Activated CD4-positive, CD25-positive, alpha-beta regulatory T cell treated with anti-CD3 and anti-CD28 coated beads, Interleukin-2, amount 50 U/mL, for 16 hours (primary cell): Measurements from ENCODE around the gene BATF.
A peak's percentile ranks its signal among the peaks of the same experiment; 100 is the strongest.

Source experiments
- DNase-seq: peaks from one replicate; pipeline ENCODE4 v3.0.0-alpha.2; 2020; ENCODE audit warnings: low read depth, low spot score

BATF gene

GRCh38 chr14:75559451-75560222 lies 37.4 kb downstream of the BATF start:
- DNase-seq = no peak

- DNase-seq = no peak
Measured at GRCh38 chr14:75561013-75561432, 38.8 kb downstream of the BATF start.

DNA sequence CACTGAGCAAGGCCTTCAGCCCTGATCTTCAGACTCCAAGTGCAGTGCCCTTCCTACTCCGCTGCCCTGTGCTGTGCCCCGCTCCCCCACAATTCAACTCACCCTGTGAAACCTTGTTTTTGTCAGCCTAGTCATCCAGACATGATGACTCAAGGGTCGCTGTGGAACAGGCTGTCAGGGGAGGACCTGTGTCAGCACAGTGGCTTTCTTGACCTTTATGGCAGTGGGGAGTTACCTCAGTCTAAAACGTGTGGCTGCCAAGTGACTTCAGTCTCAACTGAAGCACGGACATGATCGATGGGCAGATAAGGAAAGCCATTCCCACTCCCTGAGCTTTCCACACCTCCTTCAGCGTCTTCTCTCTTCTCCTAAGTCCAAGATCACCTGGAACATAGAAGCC lies 39.8 kb downstream of the BATF start:
- DNase-seq = no peak

GRCh38 chr14:75562489-75562888 lies 40.2 kb downstream of the BATF start:
- DNase-seq = no peak

GRCh38 chr14:75563931-75564330 lies 41.7 kb downstream of the BATF start:
- DNase-seq = no peak

DNA sequence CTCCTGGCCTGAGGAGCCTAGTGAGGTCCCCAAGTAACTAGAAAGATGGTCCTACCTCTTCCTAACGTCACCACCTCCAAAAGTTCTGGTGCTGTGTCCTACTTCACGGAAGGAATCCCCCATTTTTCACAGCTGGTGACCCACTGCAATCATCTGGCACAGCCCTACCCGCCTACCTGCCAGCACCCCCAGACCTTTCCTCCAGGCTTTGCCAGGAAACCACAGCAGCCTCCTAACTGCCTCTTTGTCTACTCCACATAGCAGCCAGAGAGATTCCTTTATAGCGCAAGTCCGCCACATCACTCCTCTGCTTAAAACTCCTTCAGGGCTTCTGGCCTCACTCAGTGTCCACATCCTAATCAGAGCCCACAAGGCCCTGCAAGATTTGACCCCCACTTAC lies 42.8 kb downstream of the BATF start:
- no peak for DNase-seq

- DNase-seq = peak; percentile 66
Measured at GRCh38 chr14:75566321-75566720, 44.1 kb downstream of the BATF start.

DNA sequence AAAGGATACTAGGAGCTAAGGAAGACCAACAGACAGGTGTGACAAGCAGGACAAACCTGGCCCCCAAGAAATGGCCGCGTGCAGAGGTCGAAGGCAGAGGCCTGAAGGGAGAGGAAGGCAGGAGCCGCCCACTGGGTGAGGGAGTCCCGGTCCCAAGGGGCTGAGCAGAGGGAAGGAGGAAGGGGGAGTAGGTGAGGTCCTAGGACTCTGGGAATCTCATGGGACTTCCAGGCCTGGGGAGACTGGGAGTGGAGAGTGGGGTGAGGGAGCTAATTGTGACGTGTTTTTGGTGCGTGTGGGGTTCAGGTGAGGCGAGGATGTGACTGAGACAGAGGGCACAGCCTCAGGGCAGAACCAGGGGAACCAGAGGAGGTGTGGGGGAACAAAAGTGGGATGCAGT lies 44.5 kb downstream of the BATF start:
- no peak for DNase-seq

GRCh38 chr14:75568140-75568539 lies 45.9 kb downstream of the BATF start:
- no peak for DNase-seq

DNA sequence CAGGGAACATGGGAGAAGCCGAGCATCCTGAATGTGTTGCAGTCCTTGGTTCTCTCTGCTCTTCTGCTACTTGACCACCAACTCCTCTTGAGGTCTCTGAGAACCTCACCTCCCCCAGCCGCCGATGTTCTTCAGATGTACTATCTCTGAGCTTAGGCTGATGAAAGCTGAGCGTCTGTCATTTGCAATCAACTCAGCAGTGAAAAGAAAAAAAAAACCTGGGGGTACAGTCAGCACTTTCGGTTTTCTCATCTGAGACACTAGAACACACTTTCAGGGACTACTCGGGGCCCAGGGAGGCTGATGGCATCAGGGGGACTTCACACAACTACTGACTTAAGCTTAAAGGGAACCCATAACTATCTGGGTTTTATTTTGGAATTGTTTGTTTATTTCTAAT lies 46.5 kb downstream of the BATF start:
- no peak for DNase-seq

GRCh38 chr14:75570797-75571196 lies 48.5 kb downstream of the BATF start:
- DNase-seq = no peak

GRCh38 chr14:75572104-75572503 lies 49.8 kb downstream of the BATF start:
- DNase-seq = no peak

DNA sequence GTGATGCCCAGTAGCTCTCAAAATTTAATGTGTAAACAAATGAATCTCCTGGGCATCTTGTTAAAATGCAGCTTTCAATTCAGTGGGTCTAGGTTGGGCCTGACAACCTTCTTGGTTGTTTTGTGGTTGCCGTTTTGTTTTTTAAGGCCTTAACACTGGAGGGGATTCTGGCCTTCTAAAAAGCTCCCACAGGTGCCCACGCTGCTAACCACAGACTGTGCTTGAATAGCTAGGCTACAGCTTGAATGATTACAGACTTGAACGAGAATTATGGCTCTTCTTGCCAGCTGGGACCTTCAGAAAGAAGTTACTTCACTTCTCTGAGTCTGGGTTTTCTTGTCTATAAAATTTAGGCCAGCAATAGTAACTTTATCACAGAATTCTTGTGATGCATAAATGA lies 54.8 kb downstream of the BATF start:
- no peak for DNase-seq

DNA sequence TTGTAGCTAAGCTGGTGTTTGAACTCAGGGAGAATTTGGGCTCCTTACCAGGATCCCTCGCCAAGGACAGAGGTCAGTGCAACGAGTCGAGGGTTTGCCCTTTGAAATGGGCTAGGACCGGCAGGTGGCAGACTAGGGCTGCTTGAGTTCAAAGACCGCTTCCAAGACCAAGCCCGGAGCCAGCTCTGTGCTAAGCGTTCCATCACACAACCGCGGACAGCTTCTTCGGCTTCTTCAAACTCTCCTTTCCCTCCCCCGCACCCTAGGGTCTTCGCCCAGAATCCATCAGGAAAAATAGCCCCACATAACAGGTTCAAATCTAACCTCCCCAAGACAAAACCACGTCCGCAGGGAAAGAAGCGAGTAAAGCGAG lies 55.4 kb downstream of the BATF start:
- peak; percentile 48 for DNase-seq

DNA sequence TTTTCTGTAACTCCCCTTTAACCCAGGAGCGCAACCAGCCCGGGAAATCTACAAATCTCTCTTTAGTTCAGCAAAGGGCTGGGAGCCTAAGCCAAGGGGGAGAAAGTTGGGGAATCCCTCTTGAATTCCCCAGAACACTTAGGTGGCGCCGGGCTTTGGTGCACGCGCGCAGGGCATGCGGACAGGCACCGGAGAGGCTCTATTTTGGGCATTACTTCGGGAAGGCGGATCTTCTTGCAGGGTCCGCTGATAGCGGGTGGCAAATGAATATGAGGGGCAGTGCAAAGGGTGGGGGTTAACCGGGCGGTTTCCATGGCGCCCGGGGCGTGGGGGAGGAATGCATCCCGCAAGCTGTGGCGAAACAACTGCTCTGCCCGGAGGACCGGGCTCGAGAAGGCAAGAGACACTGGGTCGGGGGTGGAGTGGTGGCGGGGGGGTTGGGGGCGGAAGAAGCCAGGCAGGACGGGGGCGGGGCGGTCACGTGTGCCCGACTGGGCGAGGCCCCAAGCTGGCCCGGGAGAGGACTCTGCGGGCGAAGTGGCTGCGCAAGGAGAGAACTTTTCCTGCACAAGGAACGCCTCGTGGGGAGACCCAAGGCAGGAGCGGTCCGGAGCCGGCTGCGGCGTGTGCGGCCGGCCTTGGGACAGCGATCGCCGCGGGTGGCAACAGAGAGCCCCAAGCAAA lies 56.0 kb downstream of the BATF start, which contains the start of gene FLVCR2:
TSS of gene FLVCR2 (plus strand) at position 519 of the 684 bp plus-strand sequence. CDS start 353 bp downstream, outside the sequence.
- DNase-seq = no peak

GRCh38 chr14:75578786-75579337 lies 56.6 kb downstream of the BATF start:
- no peak for DNase-seq

GRCh38 chr14:75579338-75579864 lies 57.1 kb downstream of the BATF start:
- no peak for DNase-seq

DNA sequence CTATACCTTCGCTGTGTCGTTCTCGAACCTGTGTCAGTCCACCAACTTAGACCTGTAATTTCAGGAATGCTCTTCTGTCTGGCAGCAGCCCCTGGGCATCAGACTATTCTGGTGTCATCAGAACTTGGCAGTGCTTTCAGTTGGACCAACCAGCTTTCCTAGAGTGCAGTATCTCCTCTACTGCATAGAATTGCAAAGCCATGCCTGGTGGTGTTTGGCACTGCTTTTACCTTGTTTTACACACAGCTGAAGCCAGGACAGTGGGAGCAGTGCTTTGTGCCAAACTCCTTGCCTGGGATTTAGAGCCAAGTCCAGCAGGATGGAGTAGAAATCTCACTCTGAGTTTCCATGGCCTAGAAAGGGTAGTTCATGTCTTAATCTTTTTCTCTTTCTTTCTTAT lies 57.6 kb downstream of the BATF start:
- no peak for DNase-seq

DNA sequence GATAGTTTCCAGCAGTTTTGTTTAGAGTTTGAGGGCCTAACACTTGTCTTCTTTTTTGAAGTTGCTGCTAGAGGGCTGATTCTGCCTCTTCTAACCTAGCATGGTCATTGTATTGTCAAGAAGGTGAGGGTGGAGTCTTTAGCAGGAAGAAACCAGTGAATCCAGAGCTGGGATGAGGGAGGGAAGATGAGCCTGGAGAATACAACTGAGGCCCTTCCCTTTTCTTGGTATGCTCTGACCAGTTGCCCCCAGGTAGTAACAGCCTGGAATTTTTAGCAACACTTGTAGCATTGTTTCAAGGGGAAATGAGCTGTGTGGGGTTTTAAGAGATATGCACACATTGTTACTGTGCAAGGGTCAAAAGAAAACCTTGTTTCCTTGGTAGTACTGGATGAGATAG lies 65.1 kb downstream of the BATF start:
- no peak for DNase-seq

DNA sequence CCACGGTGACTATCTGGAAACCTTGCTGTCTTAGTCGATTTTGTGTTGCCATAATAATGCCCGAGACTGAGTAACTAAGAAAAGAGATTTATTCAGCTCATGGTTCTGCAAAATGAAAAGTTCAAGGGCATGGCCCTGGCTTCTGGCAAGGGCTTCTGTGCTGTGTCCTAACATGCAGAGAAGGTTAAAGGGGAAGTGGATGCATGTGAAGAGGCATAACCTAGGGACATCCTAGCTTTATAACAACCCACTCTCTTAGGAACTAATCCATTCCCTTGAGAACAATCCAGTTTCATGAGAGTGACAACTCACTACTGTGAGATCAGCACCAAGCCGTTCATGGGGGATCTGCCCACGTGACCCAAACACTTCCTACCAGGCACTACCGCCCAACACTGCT lies 67.7 kb downstream of the BATF start:
- DNase-seq = no peak

DNA sequence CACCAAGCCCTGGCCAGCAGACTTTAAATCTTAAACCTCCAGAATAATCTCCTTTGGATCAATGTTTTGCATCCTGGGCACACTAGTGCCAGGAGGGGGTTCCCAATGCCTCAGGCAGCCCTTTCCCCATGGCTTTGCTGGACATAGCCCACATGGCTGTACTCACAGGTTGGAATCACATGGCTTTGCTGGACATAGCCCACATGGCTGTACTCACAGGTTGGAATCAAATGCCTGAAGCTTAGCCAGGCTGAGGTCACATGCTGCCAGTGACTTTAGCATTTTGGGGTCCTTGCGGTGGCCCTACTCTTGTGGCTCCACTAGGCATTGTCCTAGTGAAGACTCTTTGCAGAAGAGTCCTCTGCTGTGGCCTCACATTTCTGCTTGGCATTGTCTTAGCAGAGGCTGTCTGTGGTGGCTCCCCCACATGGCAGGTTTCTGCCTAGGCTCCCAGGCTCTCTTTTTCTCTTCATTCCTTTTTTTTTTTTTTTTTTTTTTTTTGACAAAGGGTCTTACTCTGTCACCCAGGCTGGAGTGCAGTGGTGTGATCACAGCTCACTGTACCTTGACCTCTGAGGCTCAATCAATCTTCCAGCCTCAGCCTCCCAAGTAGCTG lies 69.2 kb downstream of the BATF start:
- no peak for DNase-seq

- no peak for DNase-seq
Measured at GRCh38 chr14:75591987-75592575, 69.8 kb downstream of the BATF start.
